Parathyroid adenoma (tissue), 2 donors: ENCODE results near the gene KRTAP26-1.

Experiments
- H2AFZ ChIP-seq: fragments of 300-600 bp; sonication (generic); one replicate; pipeline ENCODE4 v1.7.0; 2017; ENCODE audit warnings: antibody characterized with exemption, mild to moderate bottlenecking
- H3K27ac ChIP-seq: fragments of 300-600 bp; sonication (generic); one replicate; pipeline ENCODE4 v1.7.0; 2017
- H3K27me3 ChIP-seq: fragments of 300-600 bp; sonication (generic); one replicate; pipeline ENCODE4 v1.7.0; 2017; ENCODE audit warnings: low read length; ENCODE audit not compliant: control insufficient read depth, insufficient read depth
- H3K36me3 ChIP-seq: fragments of 300-600 bp; sonication (generic); one replicate; pipeline ENCODE4 v1.7.0; 2017; ENCODE audit warnings: low read length; ENCODE audit not compliant: control insufficient read depth, insufficient read depth
- H3K4me1 ChIP-seq: fragments of 300-600 bp; sonication (generic); one replicate; pipeline ENCODE4 v1.7.0; 2017; ENCODE audit warnings: control low read depth
- H3K4me2 ChIP-seq: fragments of 300-600 bp; sonication (generic); one replicate; pipeline ENCODE4 v1.7.0; 2017; ENCODE audit warnings: low read length
- H3K4me3 ChIP-seq: fragments of 300-600 bp; sonication (generic); one replicate; pipeline ENCODE4 v1.7.0; 2017; ENCODE audit warnings: low read depth, low read length
- H3K79me2 ChIP-seq: fragments of 300-600 bp; sonication (generic); one replicate; pipeline ENCODE4 v1.7.0; 2017; ENCODE audit warnings: control low read depth
- H3K9ac ChIP-seq: fragments of 300-600 bp; sonication (generic); one replicate; pipeline ENCODE4 v1.7.0; 2017; ENCODE audit warnings: mild to moderate bottlenecking
- H3K9me3 ChIP-seq: fragments of 300-600 bp; sonication (generic); one replicate; pipeline ENCODE4 v1.7.0; 2017; ENCODE audit warnings: low read length; ENCODE audit not compliant: control insufficient read depth
- CTCF ChIP-seq: fragments of 300-600 bp; sonication (generic); IDR thresholded peaks from one replicate; pipeline ENCODE4 v1.7.0; 2017; ENCODE audit warnings: antibody characterized with exemption, mild to moderate bottlenecking
- donor health status: primary hyperparathyroidism.

KRTAP26-1 gene

GRCh38 chr21:30337772-30338171 is 17.7 kb upstream of the KRTAP26-1 start:
- H3K36me3 ChIP-seq = no peaks in the 10 kb centered on the region
- H3K79me2 ChIP-seq = no peaks in the 10 kb centered on the region
- no peaks in the 10 kb centered on the region for H3K4me1 ChIP-seq
- no peak overlapping the region for H3K4me2 ChIP-seq
- no peak overlapping the region for H3K27ac ChIP-seq
- no peak for TF ChIP-seq CTCF
- H2AFZ ChIP-seq = no peak overlapping the region
- no peak overlapping the region for H3K9ac ChIP-seq
- H3K27me3 ChIP-seq = no peaks in the 10 kb centered on the region
- H3K4me3 ChIP-seq = no peak overlapping the region
- no peaks in the 10 kb centered on the region for H3K9me3 ChIP-seq

GRCh38 chr21:30337276-30337744 is 17.2 kb upstream of the KRTAP26-1 start, which contains the start of gene KRTAP27-1:
Gene KRTAP27-1, minus strand, starts transcription at chr21:30337694. Its CDS starts 26 bp downstream, at chr21:30337668.
- Histone ChIP-seq H3K9me3 (no peaks in the 10 kb centered on the region), H3K27ac (no peak within 1 kb of the TSS), H3K4me2 (no peak within 1 kb of the TSS), H3K4me3 (no peak within 1 kb of the TSS), H3K79me2 (no peaks in the 10 kb centered on the region), H3K9ac (no peak within 1 kb of the TSS), H3K27me3 (no peaks in the 10 kb centered on the region), H3K4me1 (no peaks in the 10 kb centered on the region), H2AFZ (no peak within 1 kb of the TSS), H3K36me3 (no peaks in the 10 kb centered on the region)
- no peak for TF ChIP-seq CTCF

GRCh38 chr21:30336596-30336995 is 16.5 kb upstream of the KRTAP26-1 start:
- Histone ChIP-seq H3K27ac (no peak overlapping the region), H3K27me3 (no peaks in the 10 kb centered on the region), H3K9me3 (no peaks in the 10 kb centered on the region), H3K36me3 (no peaks in the 10 kb centered on the region), H3K9ac (no peak overlapping the region), H3K4me2 (no peak overlapping the region), H3K4me3 (no peak overlapping the region), H3K4me1 (no peaks in the 10 kb centered on the region), H2AFZ (no peak overlapping the region), H3K79me2 (no peaks in the 10 kb centered on the region)
- TF ChIP-seq CTCF = no peak

- no peaks in the 10 kb centered on the region for H3K9me3 ChIP-seq
- no peak overlapping the region for H3K27ac ChIP-seq
- no peaks in the 10 kb centered on the region for H3K79me2 ChIP-seq
- H3K4me2 ChIP-seq = no peak overlapping the region
- H3K9ac ChIP-seq = no peak overlapping the region
- H3K4me1 ChIP-seq = no peaks in the 10 kb centered on the region
- no peaks in the 10 kb centered on the region for H3K27me3 ChIP-seq
- H3K4me3 ChIP-seq = no peak overlapping the region
- no peak for TF ChIP-seq CTCF
- no peaks in the 10 kb centered on the region for H3K36me3 ChIP-seq
- H2AFZ ChIP-seq = no peak overlapping the region
Measured at GRCh38 chr21:30333736-30334135, 13.6 kb upstream of the KRTAP26-1 start.

- no peaks in the 10 kb centered on the region for H3K27me3 ChIP-seq
- TF ChIP-seq CTCF = no peak
- H2AFZ ChIP-seq = no peak overlapping the region
- H3K9ac ChIP-seq = no peak overlapping the region
- no peak overlapping the region for H3K4me2 ChIP-seq
- H3K27ac ChIP-seq = no peak overlapping the region
- no peaks in the 10 kb centered on the region for H3K36me3 ChIP-seq
- H3K79me2 ChIP-seq = no peaks in the 10 kb centered on the region
- H3K4me3 ChIP-seq = no peak overlapping the region
- no peaks in the 10 kb centered on the region for H3K4me1 ChIP-seq
- H3K9me3 ChIP-seq = no peaks in the 10 kb centered on the region
Measured at GRCh38 chr21:30332681-30333080, 12.6 kb upstream of the KRTAP26-1 start.
